Right cardiac atrium (tissue), 5 donors: Measurements from ENCODE around the gene SYNJ2. TPM values are rescaled to one million over a fixed set of nuclear protein-coding genes. Genes with fewer than 3 reads are reported as not detected.

Experiments
- ATAC-seq, 2 donors: fragments of 200-7000 bp; cut with Tn5 transposase; one replicate each; pipeline versions ENCODE4 v1.8.0 to v1.9.1; 2020; ENCODE audit warnings: moderate library complexity in 2 of 2, mild to moderate bottlenecking in 1 of 2
- DNase-seq, 3 donors: peaks; one replicate each; pipeline ENCODE4 v3.0.0-alpha.2; 2020
- H3K27ac ChIP-seq: one replicate; pipeline ENCODE4 v1.5.1; 2013; ENCODE audit warnings: mild to moderate bottlenecking, low read length, control low read depth, moderate library complexity
- H3K27me3 ChIP-seq: one replicate; pipeline ENCODE4 v1.6.1; 2013; ENCODE audit not compliant: control insufficient read depth, insufficient read depth
- H3K4me1 ChIP-seq: one replicate; pipeline ENCODE4 v1.6.1; 2013; ENCODE audit warnings: low read length; ENCODE audit not compliant: control insufficient read depth, insufficient read depth
- H3K4me3 ChIP-seq: one replicate; pipeline ENCODE4 v1.5.1; 2013; ENCODE audit warnings: low read length, control low read depth
- H3K9me3 ChIP-seq: one replicate; pipeline ENCODE4 v1.6.1; 2013; ENCODE audit warnings: low read length; ENCODE audit not compliant: control insufficient read depth
- WGBS: extraction: QIAGEN DNeasy Blood & Tissue Kit; methylation state at CpG from one replicate; pipeline ENCODE4 v1.1.7; 2013; 5-methylcytosine and 5-hydroxymethylcytosine counted together
- intact Hi-C, 4 donors: fragments of 100-400 bp; cut with DNase I; formaldehyde crosslinking; loops; one replicate each; pipeline versions ENCODE4 v1.11.0 to v1.14.0; 2022 to 2023
- polyA plus RNA-seq: library from polyadenylated mRNA; stranded (reverse); fragments of 200-250 nt; gene quantifications from one replicate; pipeline ENCODE4 v1.2.3, GENCODE V29; 2013
- total RNA-seq, 4 donors: library from RNA; stranded (reverse); fragmentation: NEBNext Ultra II Directional; extraction: Animal tissue kit (Norgen Biotek cat#: 25700); gene quantifications; one replicate each; pipeline ENCODE4 v1.2.1, GENCODE V29; 2021
- donor health status: healthy with polysubstance abuse.
- donor health status: DM: no; HTN: yes; CAD: no.
- donor health status: DM: no; HTN: no; CAD: no.
- donor health status: DM: no; HTN: yes; CAD: no; lungs with severe emphysema.
- donor health status: DM: yes; HTN: yes; CAD: no.

SYNJ2 gene
- total and polyA plus RNA-seq, 5 donors, result 9.5 to 26.3 (median 19.6) TPM

DNA sequence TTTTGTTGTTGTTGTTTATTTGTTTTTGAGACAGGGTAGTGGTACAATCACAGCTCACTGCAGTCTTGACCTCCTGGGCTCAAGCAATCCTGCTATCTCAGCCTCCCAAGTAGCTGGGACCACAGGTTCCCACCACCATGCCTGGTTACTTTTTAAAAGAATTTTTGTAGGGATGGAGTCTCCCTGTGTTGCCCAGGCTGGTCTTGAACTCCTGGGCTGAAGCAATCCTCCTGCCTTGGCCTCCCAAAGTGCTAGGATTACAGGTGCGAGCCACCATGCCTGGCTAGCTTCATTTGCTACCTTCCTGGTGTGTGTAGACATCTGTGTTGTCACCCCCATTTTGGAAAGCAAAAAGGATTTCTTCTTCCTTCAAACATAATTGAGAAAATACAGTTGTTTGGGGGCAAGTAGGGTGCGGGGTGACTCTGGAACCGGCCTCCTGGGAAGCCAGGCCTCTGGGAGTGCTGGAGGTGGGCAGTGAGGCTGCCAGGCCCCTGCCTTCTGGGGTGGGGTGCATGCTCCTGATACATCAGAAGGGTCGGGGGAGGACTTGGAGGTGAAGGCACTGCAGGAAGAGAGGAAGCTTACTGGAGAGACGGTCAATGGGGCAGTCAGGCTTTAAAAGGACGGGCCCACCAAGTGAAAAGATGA is 28.4 kb downstream of the SYNJ2 start:
- peaks cover 15% of the 10 kb centered on the region for H3K4me1 ChIP-seq
- no peaks in the 10 kb centered on the region for H3K27me3 ChIP-seq
- intact Hi-C loops, result no loop called here
- ATAC-seq (no peak), DNase-seq (no peak)
- H3K27ac ChIP-seq, result peak overlapping the region; percentile 46
- no peak overlapping the region for H3K4me3 ChIP-seq
- H3K9me3 ChIP-seq, result no peaks in the 10 kb centered on the region
- 95% methylated on average over 6 of the region's 6 CpGs for WGBS

DNA sequence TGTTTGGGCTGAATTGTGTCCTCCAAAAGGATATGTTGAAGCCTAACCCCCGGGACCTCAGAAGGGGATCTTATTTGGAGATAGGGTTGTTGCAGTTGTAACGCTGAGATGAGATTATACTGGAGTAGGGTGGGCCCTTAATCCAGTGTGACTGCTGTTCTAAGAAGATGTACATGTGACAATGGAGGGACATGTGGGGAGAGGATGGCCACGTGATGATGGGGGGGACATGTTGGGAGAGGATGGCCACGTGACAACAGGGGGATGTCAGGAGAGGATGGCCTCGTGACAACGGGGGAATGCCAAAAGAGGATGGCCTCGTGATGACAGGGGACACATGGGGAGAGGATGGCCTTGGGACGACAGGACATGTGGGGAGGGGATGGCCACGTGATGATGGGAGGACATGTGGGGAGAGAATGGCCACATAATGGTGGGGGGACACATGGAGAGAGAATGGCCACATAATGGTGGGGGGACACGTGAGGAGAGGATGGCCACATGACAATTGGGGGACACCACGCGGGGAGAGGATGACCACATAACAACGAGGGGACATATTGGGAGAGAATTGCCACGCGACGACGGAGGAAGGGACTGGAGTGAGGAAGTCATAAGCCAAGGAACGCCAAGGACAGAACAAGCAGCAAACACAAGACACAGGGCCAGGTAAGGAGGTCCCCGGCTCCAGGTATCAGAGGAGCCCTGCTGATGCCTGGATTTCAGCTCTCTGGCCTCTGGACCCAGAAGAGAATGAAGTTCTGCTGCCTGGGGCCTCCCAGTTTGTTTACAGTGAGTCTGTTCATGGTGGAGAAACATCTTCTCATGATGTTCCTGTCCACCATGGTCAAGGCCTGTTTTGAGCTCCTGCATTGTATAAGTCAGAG is 29.2 kb downstream of the SYNJ2 start:
- DNase-seq, result peak in 1 of 3 donors; percentile 44
- Histone ChIP-seq H3K27me3 (no peaks in the 10 kb centered on the region), H3K9me3 (no peaks in the 10 kb centered on the region), H3K4me3 (no peak overlapping the region), H3K27ac (no peak overlapping the region), H3K4me1 (peaks cover 15% of the 10 kb centered on the region)
- intact Hi-C loops, result no loop called here
- no peak for ATAC-seq
- WGBS, result 95% methylated on average over 19 of the region's 19 CpGs

DNA sequence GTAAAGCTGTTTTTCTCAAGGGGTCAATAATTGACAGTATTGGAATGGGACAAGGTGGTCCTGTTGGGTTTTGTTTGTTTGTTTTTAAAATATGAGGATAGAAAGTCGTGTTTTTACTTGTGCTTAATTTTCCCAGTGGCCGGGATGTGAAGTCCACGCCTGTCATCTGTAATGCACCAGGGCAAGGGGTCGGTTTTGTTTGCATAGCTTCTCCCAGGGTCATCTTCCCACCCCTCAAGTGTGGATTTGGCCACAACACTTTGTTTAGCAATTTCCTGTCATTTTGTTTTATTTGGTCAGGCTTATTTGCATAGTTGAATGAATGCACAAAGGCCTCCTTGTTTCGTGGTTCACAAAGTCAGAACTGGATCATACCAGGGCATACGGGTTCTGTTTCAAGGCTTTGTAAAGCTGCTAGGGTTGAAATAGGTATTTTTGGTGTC is 29.8 kb downstream of the SYNJ2 start:
- peaks cover 15% of the 10 kb centered on the region for H3K4me1 ChIP-seq
- no peak overlapping the region for H3K27ac ChIP-seq

DNA sequence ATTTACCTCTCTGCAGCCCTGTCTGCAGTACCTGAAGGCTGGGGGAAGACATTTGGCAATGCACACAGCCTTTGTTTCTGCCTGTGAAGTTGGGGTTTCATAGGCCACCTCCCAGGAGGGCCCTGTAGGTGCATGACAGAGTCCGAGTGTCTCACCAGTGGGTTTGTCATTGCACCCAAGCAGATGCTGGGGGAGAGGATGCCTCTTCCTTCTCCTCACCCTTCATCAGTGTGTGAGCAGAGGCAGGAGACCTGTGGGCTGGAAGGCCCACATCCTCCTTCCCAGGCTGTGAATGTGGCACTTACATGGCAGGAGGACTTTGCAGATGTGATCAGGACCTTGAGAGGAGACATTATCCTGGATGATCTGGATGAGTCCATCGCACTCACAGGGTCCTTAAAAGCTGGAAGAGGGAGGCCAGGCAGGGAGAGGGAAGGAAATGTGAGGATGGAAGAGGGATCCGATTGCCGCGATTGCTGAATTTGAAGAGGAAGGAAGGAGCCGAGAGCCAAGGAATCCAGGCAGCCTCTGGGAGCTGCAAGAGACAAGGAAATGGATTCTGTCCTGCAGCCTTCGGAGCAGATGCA is 30.4 kb downstream of the SYNJ2 start:
- WGBS, result 72% methylated on average over 7 of the region's 7 CpGs
- Histone ChIP-seq H3K27me3 (no peaks in the 10 kb centered on the region), H3K27ac (no peak overlapping the region), H3K4me1 (peaks cover 15% of the 10 kb centered on the region), H3K4me3 (no peak overlapping the region), H3K9me3 (no peaks in the 10 kb centered on the region)
- DNase-seq (no peak), ATAC-seq (no peak)
- intact Hi-C loops, result no loop called here

More for the DNA sequence above, 29.8 kb downstream of the SYNJ2 start:
- DNase-seq, result no peak
- Histone ChIP-seq H3K9me3 (no peaks in the 10 kb centered on the region), H3K27me3 (no peaks in the 10 kb centered on the region), H3K4me3 (no peak overlapping the region)
- intact Hi-C loops, result no loop called here
- peak in 1 of 2 donors; percentile 3 for ATAC-seq
- 54% methylated on average over 6 of the region's 6 CpGs for WGBS

DNA sequence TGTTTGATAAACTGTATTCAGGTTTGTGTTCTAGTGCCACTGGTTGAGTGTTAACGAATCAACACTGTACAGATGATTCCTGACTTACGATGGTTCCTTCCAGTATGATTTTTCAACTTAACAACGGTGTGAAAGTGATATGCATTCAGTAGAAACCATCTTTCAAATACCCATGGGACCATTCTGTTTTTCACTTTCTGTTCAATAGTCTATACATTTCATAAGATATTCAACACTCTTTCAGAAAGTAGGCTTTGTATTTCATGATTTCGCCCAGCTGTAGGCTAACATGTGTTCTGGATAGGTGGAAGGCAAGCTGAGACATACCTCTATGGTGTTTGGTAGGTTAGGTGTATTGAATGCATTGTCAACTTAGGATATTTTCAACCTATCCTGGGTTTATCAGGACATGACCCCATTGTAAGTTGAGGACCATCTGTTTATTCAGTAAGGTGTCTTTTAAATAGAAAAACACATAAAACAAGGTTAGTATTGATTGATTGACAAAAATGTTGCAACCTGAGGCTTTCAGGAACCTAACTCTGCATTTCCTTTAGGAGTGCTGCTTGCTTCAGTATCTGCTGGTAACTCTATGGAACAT is 32.3 kb downstream of the SYNJ2 start:
- H3K27me3 ChIP-seq, result no peaks in the 10 kb centered on the region
- H3K4me1 ChIP-seq, result peaks cover 11% of the 10 kb centered on the region
- intact Hi-C loops, result no loop called here
- no peaks in the 10 kb centered on the region for H3K9me3 ChIP-seq
- no peak for ATAC-seq
- no peak overlapping the region for H3K27ac ChIP-seq
- no peak overlapping the region for H3K4me3 ChIP-seq
- DNase-seq, result no peak
- WGBS, result 84% methylated on average over 4 of the region's 4 CpGs

DNA sequence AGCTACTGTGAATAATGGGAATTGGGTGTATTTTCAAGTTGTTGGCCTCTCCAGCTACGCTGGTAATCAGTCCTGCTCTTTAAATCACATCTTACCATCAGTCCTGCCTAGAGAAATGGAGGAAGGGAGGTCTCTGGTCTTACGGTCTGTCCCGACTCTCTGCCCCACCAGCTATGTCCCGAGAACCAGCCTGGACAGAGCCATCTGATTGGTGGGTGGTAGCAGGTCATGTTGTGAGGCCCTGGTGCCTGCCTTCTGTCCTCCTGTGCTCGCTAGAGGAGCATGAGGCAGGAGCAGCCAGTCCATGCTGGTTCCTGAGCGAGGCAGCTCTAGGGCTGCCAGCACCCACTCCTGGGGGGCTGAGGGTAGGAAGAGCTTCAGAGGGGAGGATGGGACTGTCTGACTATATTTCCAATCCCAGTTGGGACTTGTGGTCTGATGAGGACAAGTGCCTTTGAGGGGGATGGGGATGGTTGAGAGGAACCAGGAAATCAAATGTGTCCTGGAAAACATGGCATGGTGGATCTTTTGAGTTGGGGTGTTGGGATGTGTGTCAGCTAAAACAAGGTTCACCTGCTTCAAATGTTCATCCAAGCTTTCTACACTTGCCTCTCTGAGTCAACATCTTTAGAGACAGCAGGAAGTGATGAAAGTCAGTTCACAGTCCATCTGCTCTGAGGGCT is 33.0 kb downstream of the SYNJ2 start:
- H3K27me3 ChIP-seq, result no peaks in the 10 kb centered on the region
- ATAC-seq, result no peak
- no peak overlapping the region for H3K27ac ChIP-seq
- intact Hi-C loops, result no loop called here
- WGBS, result 96% methylated on average over 6 of the region's 6 CpGs
- no peaks in the 10 kb centered on the region for H3K9me3 ChIP-seq
- no peak overlapping the region for H3K4me3 ChIP-seq
- H3K4me1 ChIP-seq, result peaks cover 6% of the 10 kb centered on the region
- DNase-seq, result no peak

DNA sequence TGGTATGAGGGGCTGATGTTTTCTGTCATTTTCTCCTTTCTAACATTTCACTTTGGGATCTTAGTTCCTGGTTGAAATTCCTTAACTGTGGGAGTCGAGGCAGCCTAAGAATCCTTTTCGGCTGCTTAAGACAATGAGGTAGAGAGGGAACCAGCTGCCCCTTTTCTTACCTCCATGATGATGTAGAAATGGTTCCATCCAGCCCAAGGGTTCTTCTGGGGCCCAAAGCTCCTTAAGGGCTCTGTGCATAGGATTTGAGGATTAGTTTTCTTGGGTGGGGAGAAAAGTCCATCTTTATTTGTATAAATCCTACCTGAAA is 33.5 kb downstream of the SYNJ2 start:
- peaks cover 2% of the 10 kb centered on the region for H3K4me1 ChIP-seq
- DNase-seq, result no peak

DNA sequence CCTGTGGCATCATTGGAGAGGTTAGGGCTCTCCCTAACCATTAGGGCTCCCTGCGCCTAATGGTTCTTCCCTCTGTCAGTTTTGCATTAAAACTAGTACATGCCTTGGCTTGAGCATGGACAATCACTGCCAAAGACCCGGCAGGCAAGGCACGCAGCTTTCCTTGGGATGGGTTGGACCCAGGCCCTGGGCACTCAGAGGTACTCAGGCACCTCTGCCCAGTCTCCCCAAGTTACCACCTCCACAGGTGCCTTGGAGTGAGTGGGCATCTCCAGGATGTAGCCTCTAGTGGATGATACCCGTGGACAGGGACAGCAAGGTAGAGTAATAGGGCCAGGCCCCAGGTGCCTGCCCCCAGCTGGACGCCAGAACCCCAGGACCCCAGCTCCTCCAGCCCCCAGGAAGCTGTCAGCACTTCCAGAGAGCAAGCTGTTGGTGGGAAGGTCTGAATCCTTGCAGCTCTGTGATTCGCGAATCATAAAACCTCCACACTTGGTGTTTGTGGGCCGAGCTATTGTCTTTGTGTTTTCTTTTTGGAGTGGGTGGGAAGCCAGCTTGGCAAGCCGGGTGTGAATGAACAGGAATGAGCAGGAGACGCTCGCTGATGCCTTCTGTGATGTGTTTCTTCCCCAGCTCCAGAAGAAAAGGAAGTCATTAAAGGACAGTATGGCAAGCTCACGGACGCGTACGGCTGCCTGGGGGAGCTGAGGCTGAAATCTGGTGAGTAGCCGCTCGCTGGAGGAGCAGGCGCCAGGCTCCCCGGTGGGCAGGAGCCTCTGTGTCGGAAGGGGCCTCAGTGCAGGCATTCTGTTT is 35.1 kb downstream of the SYNJ2 start:
- peak in 2 of 3 donors; percentile 62 to 67 for DNase-seq
- WGBS, result 57% methylated on average over 20 of the region's 20 CpGs
- intact Hi-C loops, result no loop called here
- ATAC-seq, result peak; percentile 7 to 35
- no peak overlapping the region for H3K27ac ChIP-seq
- H3K9me3 ChIP-seq, result no peaks in the 10 kb centered on the region
- no peak overlapping the region for H3K4me3 ChIP-seq
- H3K4me1 ChIP-seq, result no peaks in the 10 kb centered on the region
- H3K27me3 ChIP-seq, result no peaks in the 10 kb centered on the region

More for the DNA sequence above, 33.5 kb downstream of the SYNJ2 start:
- Histone ChIP-seq H3K27ac (no peak overlapping the region), H3K9me3 (no peaks in the 10 kb centered on the region), H3K27me3 (no peaks in the 10 kb centered on the region), H3K4me3 (no peak overlapping the region)
- intact Hi-C loops, result no loop called here
- no peak for ATAC-seq
- WGBS, result 86% methylated on average over 2 of the region's 2 CpGs

DNA sequence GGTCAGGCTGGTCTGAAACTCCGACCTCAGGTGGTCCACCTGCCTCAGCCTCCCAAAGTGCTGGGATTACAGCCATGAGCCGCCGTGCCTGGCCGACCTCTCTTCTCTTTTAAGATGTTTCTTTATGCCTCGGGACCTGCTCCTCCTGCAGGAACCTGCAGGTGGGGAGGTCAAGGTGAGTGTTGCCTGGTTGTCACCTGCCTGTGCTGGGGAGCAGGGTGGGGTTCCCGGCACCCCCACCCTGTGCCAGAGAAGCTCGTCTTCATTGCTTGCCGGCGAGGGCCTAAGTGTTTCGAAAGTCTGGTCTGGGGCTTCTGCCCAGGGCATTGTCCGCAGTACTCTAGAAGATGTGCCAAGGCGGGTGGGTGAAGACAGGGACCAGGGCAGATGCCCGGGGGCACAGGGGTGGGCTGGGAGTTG is 36.0 kb downstream of the SYNJ2 start:
- Histone ChIP-seq H3K4me3 (no peak overlapping the region), H3K27ac (no peak overlapping the region), H3K4me1 (no peaks in the 10 kb centered on the region), H3K27me3 (no peaks in the 10 kb centered on the region), H3K9me3 (no peaks in the 10 kb centered on the region)
- 88% methylated on average over 13 of the region's 13 CpGs for WGBS
- intact Hi-C loops, result no loop called here
- DNase-seq, result peak in 1 of 3 donors; percentile 48
- no peak for ATAC-seq
